CD14-positive monocyte (primary cell): Measurements from ENCODE around the gene TMUB1. TPM values are rescaled to one million over a fixed set of nuclear protein-coding genes. Genes with fewer than 3 reads are reported as not detected.
A peak's percentile ranks its signal among the peaks of the same experiment; 100 is the strongest.

Experiments used
- DNase-seq, 3 donors: peaks; one replicate each; pipeline ENCODE4 v3.0.0-alpha.2; 2011 to 2022
- H2AFZ ChIP-seq: 2 replicates; pipeline ENCODE4 v1.6.0; 2012; ENCODE audit warnings: mild to moderate bottlenecking, low read depth, low read length, inconsistent platforms; ENCODE audit not compliant: insufficient read depth, poor library complexity, severe bottlenecking
- H3K27ac ChIP-seq, 2 donors: 1 replicate in 1 of 2; 2 replicates in 1 of 2; pipeline ENCODE4 v1.5.1; 2012 to 2013; ENCODE audit warnings: low read length in 2 of 2, control low read depth in 1 of 2, inconsistent platforms in 1 of 2, low read depth in 1 of 2, mild to moderate bottlenecking in 1 of 2
- H3K27me3 ChIP-seq, 2 donors: one replicate each; pipeline versions ENCODE4 v1.6.0 to v1.6.1; 2011 to 2013; ENCODE audit warnings: low read length in 2 of 2; ENCODE audit not compliant: control insufficient read depth in 2 of 2, insufficient read depth in 2 of 2
- H3K36me3 ChIP-seq, 2 donors: replicated peaks in 1 of 2; 1 replicate in 1 of 2; 2 replicates in 1 of 2; pipeline versions ENCODE4 v1.5.1 to v1.6.1; 2012 to 2013; ENCODE audit warnings: low read length in 2 of 2, control low read depth in 1 of 2, inconsistent platforms in 1 of 2, mild to moderate bottlenecking in 1 of 2; ENCODE audit not compliant: insufficient read depth in 2 of 2, control insufficient read depth in 1 of 2
- H3K4me1 ChIP-seq, 2 donors: 1 replicate in 1 of 2; 2 replicates in 1 of 2; pipeline versions ENCODE4 v1.5.1 to v1.6.1; 2012 to 2013; ENCODE audit warnings: low read length in 2 of 2, control low read depth in 1 of 2, inconsistent platforms in 1 of 2, mild to moderate bottlenecking in 1 of 2, moderate library complexity in 1 of 2; ENCODE audit not compliant: insufficient read depth in 2 of 2, control insufficient read depth in 1 of 2
- H3K4me2 ChIP-seq: replicated peaks from 2 replicates; pipeline ENCODE3; 2012; ENCODE audit warnings: low read length, moderate library complexity, mild to moderate bottlenecking; ENCODE audit not compliant: poor library complexity, severe bottlenecking; ENCODE audit errors: extremely low read depth
- H3K4me3 ChIP-seq, 3 experiments: fragments of 200-600 bp in 1 of 3; sonication (generic) in 1 of 3; replicated peaks in 1 of 3; 1 replicate in 2 of 3; 2 replicates in 1 of 3; pipeline ENCODE4 v1.5.1; 2011 to 2013; ENCODE audit warnings: low read length in 3 of 3, mild to moderate bottlenecking in 3 of 3, control low read depth in 2 of 3, low read depth in 2 of 3, inconsistent platforms in 1 of 3, moderate library complexity in 1 of 3
- H3K79me2 ChIP-seq: 2 replicates; pipeline ENCODE4 v1.6.0; 2012; ENCODE audit warnings: mild to moderate bottlenecking, control low read depth, inconsistent platforms, low read length, moderate library complexity; ENCODE audit not compliant: insufficient read depth
- H3K9ac ChIP-seq: 2 replicates; pipeline ENCODE4 v1.6.0; 2017; ENCODE audit warnings: low read length, mild to moderate bottlenecking; ENCODE audit not compliant: insufficient read depth, poor library complexity, severe bottlenecking
- H3K9me3 ChIP-seq, 2 donors: replicated peaks in 1 of 2; 1 replicate in 1 of 2; 2 replicates in 1 of 2; pipeline versions ENCODE4 v1.5.1 to v1.6.1; 2012 to 2013; ENCODE audit warnings: low read length in 2 of 2, control low read depth in 1 of 2; ENCODE audit not compliant: control insufficient read depth in 1 of 2, insufficient read depth in 1 of 2
- H4K20me1 ChIP-seq: 2 replicates; pipeline ENCODE4 v1.6.0; 2012; ENCODE audit warnings: mild to moderate bottlenecking, low read length, control low read depth, moderate library complexity; ENCODE audit not compliant: insufficient read depth
- H3K27ac Mint-ChIP-seq, 7 donors: one replicate each; pipeline ENCODE4 v1.8.0; 2020; ENCODE audit warnings: mild to moderate bottlenecking in 7 of 7, mixed read lengths in 7 of 7, moderate library complexity in 6 of 7, inconsistent platforms in 2 of 7
- H3K27me3 Mint-ChIP-seq, 3 donors: one replicate each; pipeline ENCODE4 v1.8.0; 2021 to 2022; ENCODE audit warnings: low read depth in 3 of 3, mild to moderate bottlenecking in 3 of 3, mixed read lengths in 3 of 3, moderate library complexity in 3 of 3, inconsistent platforms in 1 of 3
- H3K36me3 Mint-ChIP-seq, 2 donors: one replicate each; pipeline ENCODE4 v1.8.0; 2020; ENCODE audit warnings: mixed read lengths in 2 of 2, inconsistent platforms in 1 of 2, mild to moderate bottlenecking in 1 of 2
- H3K4me1 Mint-ChIP-seq: one replicate; pipeline ENCODE4 v1.8.0; 2020; ENCODE audit warnings: mild to moderate bottlenecking, mixed read lengths
- H3K4me3 Mint-ChIP-seq, 2 donors: one replicate each; pipeline ENCODE4 v1.8.0; 2020; ENCODE audit warnings: mild to moderate bottlenecking in 2 of 2, mixed read lengths in 2 of 2, moderate library complexity in 1 of 2
- H3K9me3 Mint-ChIP-seq, 7 donors: one replicate each; pipeline ENCODE4 v1.8.0; 2020 to 2022; ENCODE audit warnings: mixed read lengths in 7 of 7, mild to moderate bottlenecking in 6 of 7, moderate library complexity in 6 of 7, inconsistent platforms in 2 of 7
- WGBS: methylation state at CpG from one replicate; pipeline ENCODE4 v1.1.5; 2013; ENCODE audit warnings: missing lambda C conversion rate; ENCODE audit not compliant: insufficient coverage; 5-methylcytosine and 5-hydroxymethylcytosine counted together
- intact Hi-C, 2 donors: fragments of 100-400 bp; cut with micrococcal nuclease; formaldehyde crosslinking; loops; one replicate each; pipeline versions ENCODE4 v1.15.0 to v1.15.1; 2023
- polyA plus RNA-seq, 3 donors: library from polyadenylated mRNA; depleted of rRNA in 1 of 3; unstranded in 2 of 3; stranded (reverse) in 1 of 3; fragments of 300-500 nt in 2 of 3; fragments of >200 nt in 1 of 3; fragmentation: Illumina TruSeq in 2 of 3; gene quantifications; 1 replicate in 2 of 3; 2 replicates in 1 of 3; pipeline ENCODE4 v1.2.3, GENCODE V29; 2012 to 2021
- TF ChIP-seq, protein P1 (sequence below): fragments of 200-600 bp; IDR thresholded peaks from one replicate; pipeline ENCODE4 v1.8.0; 2022; ENCODE audit warnings: antibody characterized with exemption, mild to moderate bottlenecking

TMUB1 gene
- polyA plus RNA-seq, 3 donors: 17.4 to 28.2 (median 19.8) TPM

DNA sequence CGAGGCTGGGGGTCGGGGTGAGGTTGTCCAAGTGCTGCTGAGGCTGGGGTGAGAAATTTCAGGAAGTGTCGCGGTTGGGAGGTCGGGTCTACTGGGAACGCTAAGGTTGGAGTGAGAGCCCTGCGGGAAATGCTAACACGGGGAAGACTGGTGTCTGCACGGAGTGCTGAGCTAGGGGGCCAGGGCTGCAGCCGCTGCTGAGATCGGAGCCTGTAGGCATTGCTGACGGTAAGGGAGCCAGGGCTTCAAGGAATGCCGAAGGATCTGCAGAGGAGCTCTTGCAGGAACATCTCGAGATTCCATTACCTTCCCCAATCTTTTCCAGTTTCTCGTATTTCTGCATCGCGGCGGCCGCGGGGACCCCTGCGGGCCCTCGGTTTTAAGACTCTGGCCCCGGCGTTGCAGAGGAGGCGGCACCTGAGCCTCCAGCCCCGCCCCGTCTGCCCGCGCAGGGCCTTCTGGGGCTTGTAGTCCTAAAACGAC lies 25.7 kb downstream of the TMUB1 start, which contains the start of gene CDK5:
Gene CDK5, minus strand, starts transcription at position 392 of the 483 bp plus-strand sequence. Its CDS starts 49 bp downstream, at position 343.
- peaks cover 2 to 11% of the 10 kb centered on the region in 2 donors for H3K36me3 ChIP-seq
- H3K4me1 Mint-ChIP-seq: peaks cover 47% of the 10 kb centered on the region

GRCh38 chr7:151056666-151057505 lies 26.4 kb downstream of the TMUB1 start:
- peaks cover 47 to 60% of the 10 kb centered on the region in 2 donors for H3K4me1 ChIP-seq
- no peaks in the 10 kb centered on the region for H3K27me3 ChIP-seq
- 58% methylated on average over 24 of the region's 29 CpGs for whole genome bisulfite sequencing
- H3K36me3 Mint-ChIP-seq: peaks cover 19 to 21% of the 10 kb centered on the region in 2 donors
- H3K4me2 ChIP-seq: peak overlapping the region; percentile 98
- no peak for DNase-seq
- TF ChIP-seq, protein P1, sequence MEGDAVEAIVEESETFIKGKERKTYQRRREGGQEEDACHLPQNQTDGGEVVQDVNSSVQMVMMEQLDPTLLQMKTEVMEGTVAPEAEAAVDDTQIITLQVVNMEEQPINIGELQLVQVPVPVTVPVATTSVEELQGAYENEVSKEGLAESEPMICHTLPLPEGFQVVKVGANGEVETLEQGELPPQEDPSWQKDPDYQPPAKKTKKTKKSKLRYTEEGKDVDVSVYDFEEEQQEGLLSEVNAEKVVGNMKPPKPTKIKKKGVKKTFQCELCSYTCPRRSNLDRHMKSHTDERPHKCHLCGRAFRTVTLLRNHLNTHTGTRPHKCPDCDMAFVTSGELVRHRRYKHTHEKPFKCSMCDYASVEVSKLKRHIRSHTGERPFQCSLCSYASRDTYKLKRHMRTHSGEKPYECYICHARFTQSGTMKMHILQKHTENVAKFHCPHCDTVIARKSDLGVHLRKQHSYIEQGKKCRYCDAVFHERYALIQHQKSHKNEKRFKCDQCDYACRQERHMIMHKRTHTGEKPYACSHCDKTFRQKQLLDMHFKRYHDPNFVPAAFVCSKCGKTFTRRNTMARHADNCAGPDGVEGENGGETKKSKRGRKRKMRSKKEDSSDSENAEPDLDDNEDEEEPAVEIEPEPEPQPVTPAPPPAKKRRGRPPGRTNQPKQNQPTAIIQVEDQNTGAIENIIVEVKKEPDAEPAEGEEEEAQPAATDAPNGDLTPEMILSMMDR: no peak
- H3K27ac Mint-ChIP-seq: peak overlapping the region in 4 of 7 donors; percentile 71 to 91 (median 87)
- H3K27ac ChIP-seq: no peak overlapping the region
- H3K9me3 Mint-ChIP-seq: no peaks in the 10 kb centered on the region
- intact Hi-C loops: no loop called here
- H3K4me3 Mint-ChIP-seq: peak overlapping the region; percentile 93 to 98
- peaks cover 33% of the 10 kb centered on the region for H3K79me2 ChIP-seq
- no peaks in the 10 kb centered on the region for H3K9me3 ChIP-seq
- H3K4me3 ChIP-seq: peak overlapping the region; percentile 62 to 97 (median 94)
- peaks cover under 1 to 2% (median 1%) of the 10 kb centered on the region in 3 donors for H3K27me3 Mint-ChIP-seq
- peaks cover 49% of the 10 kb centered on the region for H3K4me1 Mint-ChIP-seq
- H3K36me3 ChIP-seq: peaks cover 0 to 4% of the 10 kb centered on the region in 2 donors
- H4K20me1 ChIP-seq: peaks cover 23% of the 10 kb centered on the region
- H2AFZ ChIP-seq: peak overlapping the region; percentile 84
- H3K9ac ChIP-seq: peak overlapping the region; percentile 52

More for the DNA sequence above, 25.7 kb downstream of the TMUB1 start, which contains the start of gene CDK5:
- peak within 1 kb of the TSS; percentile 66 to 97 (median 94) for H3K4me3 ChIP-seq
- H3K27me3 ChIP-seq: no peaks in the 10 kb centered on the region
- peak within 1 kb of the TSS; percentile 59 for H3K9ac ChIP-seq
- H3K9me3 ChIP-seq: no peaks in the 10 kb centered on the region
- peaks cover 30% of the 10 kb centered on the region for H4K20me1 ChIP-seq
- TF ChIP-seq, protein P1: no peak
- H3K4me1 ChIP-seq: peaks cover 47 to 56% of the 10 kb centered on the region in 2 donors
- H3K79me2 ChIP-seq: peaks cover 38% of the 10 kb centered on the region
- H2AFZ ChIP-seq: peak within 1 kb of the TSS; percentile 87
- H3K27me3 Mint-ChIP-seq: peaks cover 0 to 2% (median 1%) of the 10 kb centered on the region in 3 donors
- peak; percentile 15 to 44 (median 24) for DNase-seq
- peak within 1 kb of the TSS; percentile 98 for H3K4me2 ChIP-seq
- peak within 1 kb of the TSS; percentile 82 to 89 for H3K27ac ChIP-seq
- peak within 1 kb of the TSS; percentile 93 to 98 for H3K4me3 Mint-ChIP-seq
- H3K9me3 Mint-ChIP-seq: no peaks in the 10 kb centered on the region
- peaks cover 18 to 21% of the 10 kb centered on the region in 2 donors for H3K36me3 Mint-ChIP-seq
- WGBS: 0% methylated on average over 30 of the region's 30 CpGs
- H3K27ac Mint-ChIP-seq: peak within 1 kb of the TSS; percentile 86 to 93 (median 89)
- intact Hi-C loops: no loop called here
